GM21786 (cell line): ENCODE data around the gene CLUH.

Source experiments
- ATAC-seq: cut with Tn5 transposase; IDR thresholded peaks from one replicate; pipeline ENCODE4 v1.9.1; 2021; ENCODE audit not compliant: unreplicated experiment

CLUH gene, protein sequence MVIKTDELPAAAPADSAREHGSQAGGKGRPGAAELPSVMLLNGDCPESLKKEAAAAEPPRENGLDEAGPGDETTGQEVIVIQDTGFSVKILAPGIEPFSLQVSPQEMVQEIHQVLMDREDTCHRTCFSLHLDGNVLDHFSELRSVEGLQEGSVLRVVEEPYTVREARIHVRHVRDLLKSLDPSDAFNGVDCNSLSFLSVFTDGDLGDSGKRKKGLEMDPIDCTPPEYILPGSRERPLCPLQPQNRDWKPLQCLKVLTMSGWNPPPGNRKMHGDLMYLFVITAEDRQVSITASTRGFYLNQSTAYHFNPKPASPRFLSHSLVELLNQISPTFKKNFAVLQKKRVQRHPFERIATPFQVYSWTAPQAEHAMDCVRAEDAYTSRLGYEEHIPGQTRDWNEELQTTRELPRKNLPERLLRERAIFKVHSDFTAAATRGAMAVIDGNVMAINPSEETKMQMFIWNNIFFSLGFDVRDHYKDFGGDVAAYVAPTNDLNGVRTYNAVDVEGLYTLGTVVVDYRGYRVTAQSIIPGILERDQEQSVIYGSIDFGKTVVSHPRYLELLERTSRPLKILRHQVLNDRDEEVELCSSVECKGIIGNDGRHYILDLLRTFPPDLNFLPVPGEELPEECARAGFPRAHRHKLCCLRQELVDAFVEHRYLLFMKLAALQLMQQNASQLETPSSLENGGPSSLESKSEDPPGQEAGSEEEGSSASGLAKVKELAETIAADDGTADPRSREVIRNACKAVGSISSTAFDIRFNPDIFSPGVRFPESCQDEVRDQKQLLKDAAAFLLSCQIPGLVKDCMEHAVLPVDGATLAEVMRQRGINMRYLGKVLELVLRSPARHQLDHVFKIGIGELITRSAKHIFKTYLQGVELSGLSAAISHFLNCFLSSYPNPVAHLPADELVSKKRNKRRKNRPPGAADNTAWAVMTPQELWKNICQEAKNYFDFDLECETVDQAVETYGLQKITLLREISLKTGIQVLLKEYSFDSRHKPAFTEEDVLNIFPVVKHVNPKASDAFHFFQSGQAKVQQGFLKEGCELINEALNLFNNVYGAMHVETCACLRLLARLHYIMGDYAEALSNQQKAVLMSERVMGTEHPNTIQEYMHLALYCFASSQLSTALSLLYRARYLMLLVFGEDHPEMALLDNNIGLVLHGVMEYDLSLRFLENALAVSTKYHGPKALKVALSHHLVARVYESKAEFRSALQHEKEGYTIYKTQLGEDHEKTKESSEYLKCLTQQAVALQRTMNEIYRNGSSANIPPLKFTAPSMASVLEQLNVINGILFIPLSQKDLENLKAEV (N-terminal part only)

GRCh38 chr17:2711608-2712299 lies at the start of gene CLUH:
Gene CLUH, minus strand, starts transcription at chr17:2711764. Its CDS starts 103 bp downstream, at chr17:2711661.
- peak; percentile 67 for ATAC-seq

DNA sequence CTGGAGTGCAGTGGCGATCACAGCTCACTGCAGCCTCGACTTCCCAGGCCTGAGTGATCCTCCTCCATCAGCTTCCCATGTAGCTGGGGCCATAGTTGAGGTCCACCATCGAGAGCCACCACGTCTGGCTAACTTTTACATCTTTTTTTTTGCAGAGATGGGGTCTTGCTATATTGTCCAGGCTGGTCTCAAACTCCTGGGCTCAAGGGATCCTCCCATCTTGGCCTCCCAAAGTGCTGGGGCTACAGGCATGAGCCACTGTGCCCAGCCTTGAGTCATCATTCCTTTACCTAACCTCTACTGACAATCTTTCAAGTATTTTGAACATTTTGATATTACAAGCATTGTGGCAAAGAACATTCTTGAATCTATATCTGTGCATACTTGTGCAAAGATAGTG lies 47.3 kb upstream of the CLUH start:
- ATAC-seq: no peak

- ATAC-seq: no peak
Measured at GRCh38 chr17:2755891-2756724, 44.5 kb upstream of the CLUH start.

DNA sequence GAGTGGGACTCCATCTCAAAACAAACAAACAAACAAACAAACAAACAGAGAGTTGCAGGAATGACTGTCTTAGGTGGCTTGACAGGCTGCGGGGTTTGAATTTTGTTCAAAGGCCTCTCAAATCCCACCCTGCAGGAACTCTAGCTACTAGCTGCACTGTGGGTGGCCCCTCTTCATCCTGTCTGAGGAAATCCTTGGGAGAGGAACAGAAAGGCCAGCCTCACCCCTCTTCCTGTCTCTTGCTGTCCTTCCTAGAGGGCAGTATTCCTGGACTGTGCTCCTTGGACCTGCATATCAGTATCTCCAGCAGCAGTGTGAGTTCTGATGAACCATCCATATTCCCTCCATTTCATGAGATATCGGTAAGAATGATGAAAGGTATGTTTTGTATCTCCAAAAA lies 39.9 kb upstream of the CLUH start:
- no peak for ATAC-seq

GRCh38 chr17:2750721-2751120 lies 39.2 kb upstream of the CLUH start:
- no peak for ATAC-seq

DNA sequence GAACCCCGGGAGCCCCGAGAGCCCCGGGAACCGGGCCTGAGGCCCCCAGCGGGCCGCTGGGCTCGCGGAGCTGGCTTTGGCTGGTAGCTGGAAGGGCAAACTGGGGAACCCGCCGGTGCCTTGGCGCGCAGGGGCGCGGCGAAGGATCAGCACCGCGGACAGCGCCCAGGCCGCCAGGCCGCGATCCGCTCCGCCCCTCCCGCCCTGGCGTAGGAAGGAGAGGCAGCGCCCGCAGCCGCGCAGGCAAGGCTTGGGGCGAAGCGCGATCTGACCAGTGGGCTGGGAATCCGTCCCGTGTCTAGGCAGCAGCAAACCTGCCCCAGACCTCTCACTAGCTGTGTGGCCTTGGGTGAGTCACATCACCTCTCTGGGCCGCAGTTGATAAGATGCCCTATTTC lies 38.2 kb upstream of the CLUH start:
- no peak for ATAC-seq

DNA sequence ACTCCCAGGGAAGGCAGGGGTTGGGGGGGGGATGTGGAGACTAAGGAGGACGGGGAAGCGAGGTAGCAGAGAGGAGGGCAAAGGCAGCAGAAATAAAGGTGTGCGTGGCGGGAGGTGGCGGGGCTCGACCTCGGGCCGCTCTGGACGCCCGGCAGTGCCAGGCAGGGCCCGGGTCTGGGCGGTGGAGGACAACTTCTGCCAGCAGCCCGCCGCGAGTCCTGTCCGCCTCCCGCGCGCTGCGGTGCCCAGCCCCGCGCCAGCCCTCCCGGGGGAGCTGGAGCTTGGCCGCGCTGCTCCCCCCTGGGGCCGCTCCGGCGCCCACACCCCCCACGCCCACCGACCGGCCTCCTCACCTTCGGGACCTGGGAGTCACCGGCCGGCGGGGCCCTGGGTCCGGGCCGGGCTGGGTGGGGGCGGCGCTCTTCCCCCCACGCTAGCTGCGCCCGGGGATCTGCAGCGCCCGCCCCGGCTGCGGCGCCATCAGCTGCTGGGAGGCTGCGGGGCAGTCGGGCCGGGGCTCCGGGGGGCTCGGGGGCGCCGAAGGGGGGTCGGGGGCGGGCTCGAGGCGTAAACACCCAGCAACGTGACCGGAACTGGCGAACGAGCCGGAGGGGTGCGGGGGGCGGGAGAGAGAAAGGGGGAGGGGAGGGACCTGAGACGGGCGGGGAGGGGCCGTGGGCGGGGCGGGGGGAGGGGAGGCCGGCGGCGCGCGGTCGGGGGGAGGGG lies 37.7 kb upstream of the CLUH start, which contains the start of gene CCDC92B:
Gene CCDC92B (minus strand): TSS at position 595 of the 726 bp plus-strand sequence. CDS start 14,507 bp downstream, outside the sequence.
- ATAC-seq: no peak

DNA sequence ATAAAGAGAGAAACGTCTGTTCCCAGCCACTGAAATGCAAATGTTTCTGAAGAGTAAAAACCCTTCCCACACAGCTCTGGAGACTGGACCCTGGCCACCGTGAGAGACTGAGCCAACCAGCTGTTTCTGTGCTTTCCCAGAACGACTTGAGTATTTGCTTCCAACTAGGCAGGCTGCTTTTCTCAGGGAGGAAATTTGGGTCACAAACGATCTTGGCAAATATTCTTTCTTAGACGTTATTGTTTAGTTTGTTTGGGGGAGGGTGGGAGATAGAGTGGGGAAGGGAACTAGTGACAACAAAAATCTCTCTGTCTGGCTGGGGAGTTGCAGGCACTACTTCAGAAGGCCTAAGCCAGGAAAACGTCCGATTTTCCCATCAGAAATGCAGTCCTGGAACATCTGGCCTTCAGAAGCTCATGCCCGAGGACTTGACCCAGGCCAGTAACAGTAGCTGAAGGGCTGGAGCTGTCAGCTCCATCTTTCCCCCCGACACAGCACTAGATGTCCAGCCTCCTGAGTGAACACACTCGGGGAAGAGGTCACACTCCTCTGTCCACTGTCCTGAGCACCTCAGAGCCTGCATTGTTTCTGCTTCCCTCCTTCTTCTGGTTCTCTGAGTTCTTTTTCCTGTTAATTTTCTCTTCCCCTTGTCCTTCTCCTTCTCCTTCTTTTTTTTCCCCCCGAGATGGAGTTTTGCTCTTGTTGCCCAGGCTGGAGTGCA lies 33.9 kb upstream of the CLUH start:
- ATAC-seq: no peak

- ATAC-seq: no peak
Measured at GRCh38 chr17:2737693-2738092, 26.1 kb upstream of the CLUH start.

GRCh38 chr17:2736956-2737355 lies 25.4 kb upstream of the CLUH start:
- ATAC-seq: no peak

DNA sequence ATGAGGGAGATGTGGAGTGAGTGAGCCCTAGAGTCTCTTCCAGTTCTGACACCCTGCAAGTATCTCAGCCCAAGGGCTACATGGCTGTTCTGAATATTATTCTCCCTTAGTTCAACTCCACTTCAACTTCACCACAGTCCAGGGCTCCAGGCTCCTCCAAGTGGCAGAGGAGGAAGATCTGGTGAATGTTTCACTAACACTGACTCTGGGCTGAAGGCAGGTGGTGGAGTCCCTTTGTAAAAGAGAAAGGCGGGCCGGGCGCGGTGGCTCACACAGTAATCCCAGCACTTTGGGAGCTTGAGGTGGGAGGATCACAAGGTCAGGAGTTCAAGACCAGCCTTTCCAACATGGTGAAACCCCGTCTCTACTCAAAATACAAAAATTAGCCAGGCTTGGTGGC lies 24.3 kb upstream of the CLUH start:
- no peak for ATAC-seq

- no peak for ATAC-seq
Measured at GRCh38 chr17:2734939-2735338, 23.4 kb upstream of the CLUH start.

DNA sequence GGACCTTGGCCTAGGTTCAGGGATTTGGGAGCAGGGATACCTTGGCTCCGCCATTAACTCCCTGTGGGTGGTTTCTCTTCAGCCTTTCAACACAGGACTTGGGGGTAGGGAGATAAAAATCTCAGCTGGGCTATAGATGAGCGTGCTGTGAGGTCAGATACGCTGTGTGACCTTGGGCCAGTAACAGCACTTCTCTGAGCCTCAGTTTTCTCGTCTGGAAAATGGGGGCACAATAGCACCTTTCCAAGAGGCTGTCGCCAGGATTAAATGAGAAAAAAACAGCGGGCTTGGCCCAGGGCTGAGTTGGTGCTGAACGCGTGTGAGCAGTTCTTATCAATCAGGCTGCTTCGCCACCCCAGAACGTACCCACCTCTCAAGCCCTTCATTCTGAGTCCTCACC lies 20.2 kb upstream of the CLUH start:
- ATAC-seq: no peak

DNA sequence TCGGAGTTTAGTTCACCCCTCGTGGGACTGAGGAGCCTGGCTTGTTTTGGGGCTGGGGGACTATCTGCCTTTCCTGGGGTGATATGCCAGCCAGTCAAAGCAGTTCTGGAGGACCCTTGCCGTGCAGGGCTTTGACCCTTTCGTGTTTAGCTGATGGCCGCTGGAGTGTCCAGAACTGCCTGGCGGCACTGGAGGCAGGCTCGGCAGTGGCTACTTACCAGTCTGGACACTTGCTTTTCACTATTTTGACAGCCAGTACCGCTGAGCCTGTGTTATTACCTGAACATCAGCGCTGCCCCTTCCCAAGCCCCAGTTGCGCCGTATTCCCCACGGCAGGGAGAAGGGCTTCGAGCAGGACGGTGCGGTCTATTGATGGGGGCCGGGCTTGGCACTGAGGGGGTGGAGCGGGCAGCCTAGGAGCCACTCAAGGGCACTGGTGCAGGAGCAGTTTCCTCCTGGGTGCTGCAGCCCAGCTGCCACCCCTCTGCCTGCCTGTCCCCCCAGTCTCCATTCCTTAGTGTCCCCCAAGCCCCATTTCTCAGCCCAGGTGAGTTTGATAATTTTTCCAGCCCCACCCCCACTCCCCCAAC lies 19.3 kb upstream of the CLUH start:
- no peak for ATAC-seq

- no peak for ATAC-seq
Measured at GRCh38 chr17:2724784-2725164, 13.2 kb upstream of the CLUH start.

DNA sequence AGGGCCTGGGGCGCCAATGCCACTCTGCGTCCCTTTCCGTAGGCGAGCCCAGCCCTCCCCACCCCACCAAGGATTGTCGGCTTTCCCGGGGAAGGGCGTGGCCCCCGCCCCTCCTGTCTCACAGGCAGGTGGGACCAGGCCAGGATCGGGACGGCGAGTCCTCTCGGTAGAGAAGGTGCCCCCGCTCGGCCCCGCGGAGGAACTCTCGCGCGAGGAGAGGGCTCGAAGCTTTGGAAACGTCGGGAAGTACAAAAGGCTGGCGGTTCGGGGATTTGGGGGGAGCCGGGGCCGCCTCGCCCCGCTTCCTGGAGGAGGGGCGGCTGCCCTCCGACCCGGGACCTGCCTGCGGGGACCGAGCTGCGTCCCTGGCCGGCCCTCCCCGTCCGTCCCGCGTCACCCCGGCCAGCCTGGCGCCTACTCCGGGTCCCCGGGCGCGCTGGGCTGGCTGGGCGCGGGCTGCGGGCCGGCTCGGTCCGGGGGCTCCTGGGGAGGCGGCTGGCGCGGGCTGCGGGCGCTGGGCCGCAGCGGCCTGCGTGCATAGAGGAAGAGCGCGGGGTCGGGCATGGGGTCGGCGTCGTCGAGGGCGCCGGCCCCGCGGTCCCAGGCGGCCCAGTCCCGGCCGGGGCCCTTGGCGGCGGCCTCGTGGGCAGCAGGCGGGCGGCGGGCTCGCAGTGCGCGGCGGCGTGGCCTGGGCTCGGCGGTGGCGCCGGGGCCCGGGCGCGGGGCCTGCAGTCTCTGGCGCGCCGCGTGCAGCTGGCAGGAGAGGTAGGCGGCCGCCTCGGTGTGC lies 12.6 kb upstream of the CLUH start:
- no peak for ATAC-seq

DNA sequence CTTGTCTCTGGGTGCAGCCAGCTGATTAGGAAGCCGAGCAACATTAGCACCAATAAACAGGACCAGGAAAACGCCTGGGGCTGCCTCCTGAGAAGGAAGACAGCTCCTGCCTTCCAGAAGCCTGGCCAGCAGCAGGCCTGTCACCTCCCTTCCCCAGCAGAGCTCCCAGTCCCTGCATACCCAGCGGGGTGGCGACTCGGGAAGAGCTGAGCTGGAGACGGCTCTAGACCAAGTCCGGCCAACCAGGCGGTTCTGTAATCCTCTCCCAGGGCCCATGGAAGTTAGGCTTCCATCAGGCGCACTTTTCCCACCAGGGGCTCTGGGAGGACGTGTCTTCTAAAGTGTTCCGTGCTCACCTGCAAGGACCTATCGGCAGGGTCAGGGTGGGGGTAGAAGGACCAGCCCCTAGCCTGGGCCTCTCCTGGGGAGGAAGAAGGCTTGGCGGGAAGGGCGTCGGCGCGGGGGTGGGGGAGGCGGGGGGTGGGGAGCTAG lies 12.0 kb upstream of the CLUH start:
- ATAC-seq: no peak
